D341Med (cell line): Measurements from ENCODE around the gene MPHOSPH9.
"Not testable (repeated sequence)": the region's sequence is repeated elsewhere in the genome, so short reads cannot be mapped to it uniquely, and the experiment has no call there.

ENCODE experiments used
- DNase-seq: peaks from one replicate; pipeline ENCODE4 v3.0.0; 2012; ENCODE audit warnings: low spot score

The MPHOSPH9 gene

GRCh38 chr12:123254853-123255446 is 22.0 kb upstream of the MPHOSPH9 start:
- DNase-seq: no peak

- peak; percentile 80 for DNase-seq
Measured at GRCh38 chr12:123253641-123254459, 20.9 kb upstream of the MPHOSPH9 start.

- not testable (repeated sequence) for DNase-seq
Measured at GRCh38 chr12:123252365-123252764, 19.4 kb upstream of the MPHOSPH9 start.

GRCh38 chr12:123251403-123252076 is 18.6 kb upstream of the MPHOSPH9 start:
- DNase-seq: no peak

GRCh38 chr12:123250471-123251383 is 17.8 kb upstream of the MPHOSPH9 start:
- DNase-seq: no peak

GRCh38 chr12:123248996-123249741 is 16.2 kb upstream of the MPHOSPH9 start:
- not testable (repeated sequence) for DNase-seq

GRCh38 chr12:123248129-123248528 is 15.2 kb upstream of the MPHOSPH9 start:
- not testable (repeated sequence) for DNase-seq

GRCh38 chr12:123245678-123246077 is 12.7 kb upstream of the MPHOSPH9 start:
- no peak for DNase-seq

GRCh38 chr12:123243671-123244262 is 10.8 kb upstream of the MPHOSPH9 start:
- DNase-seq: no peak

- no peak for DNase-seq
Measured at GRCh38 chr12:123242116-123242904, 9.4 kb upstream of the MPHOSPH9 start.

- DNase-seq: no peak
Measured at GRCh38 chr12:123238961-123239360, 6.0 kb upstream of the MPHOSPH9 start.

- DNase-seq: no peak
Measured at GRCh38 chr12:123238330-123238682, 5.4 kb upstream of the MPHOSPH9 start.

GRCh38 chr12:123237646-123238329 is 4.8 kb upstream of the MPHOSPH9 start:
- peak; percentile 56 for DNase-seq

GRCh38 chr12:123233505-123234308 is 766 bp upstream of the MPHOSPH9 start:
- DNase-seq: no peak

- DNase-seq: no peak
Measured at GRCh38 chr12:123232472-123232806, 502 bp downstream of the MPHOSPH9 start.

GRCh38 chr12:123231931-123232330 is 1.0 kb downstream of the MPHOSPH9 start:
- no peak for DNase-seq

GRCh38 chr12:123229051-123229450 is 3.9 kb downstream of the MPHOSPH9 start:
- no peak for DNase-seq

GRCh38 chr12:123227581-123228258 is 5.2 kb downstream of the MPHOSPH9 start:
- no peak for DNase-seq
